ENCODE results near the gene SYT11.

The SYT11 gene

GRCh38 chr1:155884031-155884960 lies 24.9 kb downstream of the SYT11 start:
- no peak overlapping the region for H3K27ac ChIP-seq (ENCODE audit: low read length)
- no peak for DNase-seq
- H3K4me1 ChIP-seq (ENCODE audit: insufficient read depth, low read length), result no peaks in the 10 kb centered on the region
- ATAC-seq (ENCODE audit: insufficient read depth, low read depth), result no peak
- H4K20me1 ChIP-seq (ENCODE audit: insufficient read depth, low read length), result no peaks in the 10 kb centered on the region
- TF ChIP-seq EZH2 (IDR thresholded peaks at IDR 0.05; ENCODE audit: borderline replicate concordance, low read depth, low read length, severe bottlenecking) (no peak), CTCF (IDR thresholded peaks at IDR 0.05; ENCODE audit: borderline replicate concordance, extremely low read depth, low read length, poor library complexity, severe bottlenecking) (no peak)
- no peak overlapping the region for H2AFZ ChIP-seq (ENCODE audit: low read depth, low read length)
- H3K4me3 ChIP-seq (ENCODE audit: low read depth in 1 of 2, low read length in 2 of 2), result no peak overlapping the region
- H3K9ac ChIP-seq (ENCODE audit: low read depth, low read length), result no peak overlapping the region
- no peak overlapping the region for H3K4me2 ChIP-seq (ENCODE audit: insufficient read depth, low read length)
- H3K79me2 ChIP-seq (ENCODE audit: insufficient read depth, low read length), result no peaks in the 10 kb centered on the region
- peaks cover 3% of the 10 kb centered on the region for H3K27me3 ChIP-seq (ENCODE audit: insufficient read depth, low read length, poor library complexity)
- no peaks in the 10 kb centered on the region for H3K9me3 ChIP-seq (ENCODE audit: insufficient read depth, low read length, severe bottlenecking)
- H3K36me3 ChIP-seq (ENCODE audit: insufficient read depth, low read length), result no peaks in the 10 kb centered on the region

GRCh38 chr1:155884982-155885381 lies 25.6 kb downstream of the SYT11 start:
- Histone ChIP-seq H3K4me3 (ENCODE audit: low read depth in 1 of 2, low read length in 2 of 2) (no peak overlapping the region), H3K9ac (ENCODE audit: low read depth, low read length) (no peak overlapping the region), H3K4me1 (ENCODE audit: insufficient read depth, low read length) (no peaks in the 10 kb centered on the region), H3K79me2 (ENCODE audit: insufficient read depth, low read length) (no peaks in the 10 kb centered on the region), H2AFZ (ENCODE audit: low read depth, low read length) (no peak overlapping the region), H3K27ac (ENCODE audit: low read length) (no peak overlapping the region), H4K20me1 (ENCODE audit: insufficient read depth, low read length) (no peaks in the 10 kb centered on the region), H3K27me3 (ENCODE audit: insufficient read depth, low read length, poor library complexity) (peaks cover 3% of the 10 kb centered on the region), H3K9me3 (ENCODE audit: insufficient read depth, low read length, severe bottlenecking) (no peaks in the 10 kb centered on the region), H3K4me2 (ENCODE audit: insufficient read depth, low read length) (no peak overlapping the region), H3K36me3 (ENCODE audit: insufficient read depth, low read length) (no peaks in the 10 kb centered on the region)
- no peak for TF ChIP-seq CTCF (IDR thresholded peaks at IDR 0.05; ENCODE audit: borderline replicate concordance, extremely low read depth, low read length, poor library complexity, severe bottlenecking)
- no peak for TF ChIP-seq EZH2 (IDR thresholded peaks at IDR 0.05; ENCODE audit: borderline replicate concordance, low read depth, low read length, severe bottlenecking)
- no peak for DNase-seq
- ATAC-seq (ENCODE audit: insufficient read depth, low read depth), result no peak

DNA sequence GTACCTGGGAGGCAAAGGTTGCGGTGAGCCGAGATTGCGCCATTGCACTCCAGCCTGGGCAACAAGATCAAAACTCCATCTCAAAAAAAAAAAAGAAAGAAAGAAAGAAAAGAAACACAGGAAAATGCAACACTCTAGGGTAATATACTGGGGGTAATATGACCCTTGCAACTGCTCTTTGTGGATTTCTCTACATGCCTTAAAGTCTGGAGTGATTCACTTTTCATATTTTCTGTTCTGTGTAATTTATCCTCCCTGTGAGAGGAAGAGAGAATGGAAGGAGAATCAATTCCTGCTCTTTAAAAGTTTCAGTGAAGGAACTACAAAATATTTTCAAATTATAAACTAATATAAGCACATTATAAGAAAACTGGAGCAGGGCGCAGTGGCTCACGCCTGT lies 29.1 kb downstream of the SYT11 start:
- Histone ChIP-seq H3K27me3 (ENCODE audit: insufficient read depth, low read length, poor library complexity) (peaks cover 3% of the 10 kb centered on the region), H3K4me3 (ENCODE audit: low read depth in 1 of 2, low read length in 2 of 2) (no peak overlapping the region), H3K9me3 (ENCODE audit: insufficient read depth, low read length, severe bottlenecking) (no peaks in the 10 kb centered on the region), H3K9ac (ENCODE audit: low read depth, low read length) (no peak overlapping the region), H4K20me1 (ENCODE audit: insufficient read depth, low read length) (no peaks in the 10 kb centered on the region), H3K4me1 (ENCODE audit: insufficient read depth, low read length) (no peaks in the 10 kb centered on the region), H3K36me3 (ENCODE audit: insufficient read depth, low read length) (no peaks in the 10 kb centered on the region), H3K4me2 (ENCODE audit: insufficient read depth, low read length) (no peak overlapping the region), H2AFZ (ENCODE audit: low read depth, low read length) (no peak overlapping the region), H3K27ac (ENCODE audit: low read length) (no peak overlapping the region), H3K79me2 (ENCODE audit: insufficient read depth, low read length) (no peaks in the 10 kb centered on the region)
- DNase-seq, result no peak
- ATAC-seq (ENCODE audit: insufficient read depth, low read depth), result no peak
- no peak for TF ChIP-seq EZH2 (IDR thresholded peaks at IDR 0.05; ENCODE audit: borderline replicate concordance, low read depth, low read length, severe bottlenecking)

DNA sequence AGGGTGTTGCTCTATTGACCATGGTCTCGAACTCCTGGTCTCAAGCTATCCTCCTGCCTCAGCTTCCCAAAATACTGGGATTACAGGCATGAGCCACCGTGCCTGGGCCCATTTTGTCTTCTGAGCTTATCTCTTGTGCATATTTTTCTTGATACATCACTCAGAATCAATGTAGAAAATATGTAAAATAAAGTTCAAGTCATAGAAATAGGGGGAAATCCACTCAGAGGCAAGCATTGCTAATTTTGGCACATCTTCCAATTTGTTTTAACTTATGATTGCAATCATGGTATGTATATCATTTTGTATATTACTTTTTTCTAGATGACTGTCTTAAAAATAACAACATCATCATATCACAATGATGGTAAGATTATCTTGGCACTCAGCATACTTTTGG lies 30.2 kb downstream of the SYT11 start:
- H4K20me1 ChIP-seq (ENCODE audit: insufficient read depth, low read length), result no peaks in the 10 kb centered on the region
- no peak overlapping the region for H3K27ac ChIP-seq (ENCODE audit: low read length)
- H3K36me3 ChIP-seq (ENCODE audit: insufficient read depth, low read length), result no peaks in the 10 kb centered on the region
- no peak for DNase-seq
- no peak overlapping the region for H3K4me3 ChIP-seq (ENCODE audit: low read depth in 1 of 2, low read length in 2 of 2)
- H3K79me2 ChIP-seq (ENCODE audit: insufficient read depth, low read length), result no peaks in the 10 kb centered on the region
- ATAC-seq (ENCODE audit: insufficient read depth, low read depth), result no peak
- H3K4me1 ChIP-seq (ENCODE audit: insufficient read depth, low read length), result 0 out of 2 replicates have a peak, but pooled peaks cover 4% of the 10 kb centered on the region
- no peaks in the 10 kb centered on the region for H3K27me3 ChIP-seq (ENCODE audit: insufficient read depth, low read length, poor library complexity)
- no peak overlapping the region for H3K9ac ChIP-seq (ENCODE audit: low read depth, low read length)
- TF ChIP-seq EZH2 (IDR thresholded peaks at IDR 0.05; ENCODE audit: borderline replicate concordance, low read depth, low read length, severe bottlenecking) (no peak), CTCF (IDR thresholded peaks at IDR 0.05; ENCODE audit: borderline replicate concordance, extremely low read depth, low read length, poor library complexity, severe bottlenecking) (no peak)
- no peak overlapping the region for H3K4me2 ChIP-seq (ENCODE audit: insufficient read depth, low read length)
- H3K9me3 ChIP-seq (ENCODE audit: insufficient read depth, low read length, severe bottlenecking), result no peaks in the 10 kb centered on the region
- H2AFZ ChIP-seq (ENCODE audit: low read depth, low read length), result no peak overlapping the region

All from DND-41 (cell line).